Neuron (in vitro differentiated cells): Measurements from ENCODE around the gene MAP3K7CL.

Experiments
- H2AFZ ChIP-seq: one replicate; pipeline ENCODE4 v1.6.1; 2013; ENCODE audit warnings: low read depth, mild to moderate bottlenecking, inconsistent platforms, low read length, moderate library complexity
- H3K27me3 ChIP-seq: one replicate; pipeline ENCODE4 v1.6.1; 2013; ENCODE audit warnings: low read length; ENCODE audit not compliant: insufficient read depth
- H3K36me3 ChIP-seq: one replicate; pipeline ENCODE4 v1.6.1; 2013; ENCODE audit warnings: low read length; ENCODE audit not compliant: insufficient read depth
- H3K4me1 ChIP-seq: one replicate; pipeline ENCODE4 v1.6.1; 2013; ENCODE audit warnings: low read length; ENCODE audit not compliant: insufficient read depth
- H3K4me3 ChIP-seq: 2 replicates; pipeline ENCODE4 v1.5.1; 2013; ENCODE audit warnings: mild to moderate bottlenecking, low read length, moderate library complexity
- H3K9me3 ChIP-seq: one replicate; pipeline ENCODE4 v1.6.1; 2013; ENCODE audit warnings: low read length

MAP3K7CL gene

DNA sequence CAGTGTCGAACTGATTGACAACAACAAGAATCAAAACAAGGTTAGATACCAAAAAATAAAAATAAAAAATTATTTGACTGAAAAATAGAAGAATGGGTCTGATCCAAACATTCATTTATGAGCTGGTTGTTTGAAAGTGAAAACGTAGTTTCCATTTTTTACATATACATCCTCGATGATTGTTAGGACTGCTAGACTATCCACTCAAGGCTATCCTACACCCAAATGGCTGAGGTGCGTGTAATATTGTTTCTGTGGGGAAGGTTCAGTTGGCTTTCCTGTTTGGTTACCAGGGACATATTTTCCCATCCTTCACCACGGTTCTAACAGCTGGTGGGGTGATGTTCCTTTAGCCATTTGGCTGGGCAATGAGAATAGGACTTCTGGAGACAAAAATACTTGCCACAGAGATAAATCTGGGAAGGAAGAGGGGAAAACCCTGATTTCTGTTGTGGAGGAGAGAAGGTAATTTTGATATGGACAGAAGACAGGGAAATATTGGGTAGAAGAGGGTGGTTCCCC lies 66.3 kb downstream of the MAP3K7CL start:
- Histone ChIP-seq H3K4me1 (peaks cover 25% of the 10 kb centered on the region), H3K36me3 (no peaks in the 10 kb centered on the region), H3K27me3 (no peaks in the 10 kb centered on the region), H3K4me3 (no peak overlapping the region), H3K9me3 (no peaks in the 10 kb centered on the region), H2AFZ (no peak overlapping the region)

DNA sequence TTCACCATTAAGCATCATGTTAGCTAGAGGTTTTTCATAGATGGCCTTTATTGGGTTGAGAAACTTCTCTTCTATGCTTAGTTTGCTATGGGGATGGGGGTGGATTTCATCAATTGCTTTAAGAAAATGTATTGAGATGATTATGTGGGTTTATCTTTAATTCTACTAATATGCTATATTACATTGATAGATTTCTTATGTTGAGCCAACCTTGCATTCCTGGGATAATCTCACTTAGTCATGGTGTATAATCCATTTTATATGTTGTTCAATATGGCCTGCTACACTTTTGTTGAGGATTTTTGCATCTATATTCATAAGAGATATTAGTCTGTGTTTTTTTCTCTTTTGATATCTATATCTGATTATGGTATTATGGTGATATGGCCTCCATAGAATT lies 70.7 kb downstream of the MAP3K7CL start:
- Histone ChIP-seq H3K27me3 (no peaks in the 10 kb centered on the region), H2AFZ (no peak overlapping the region), H3K9me3 (no peaks in the 10 kb centered on the region), H3K36me3 (no peaks in the 10 kb centered on the region), H3K4me3 (no peak overlapping the region), H3K4me1 (peaks cover 2% of the 10 kb centered on the region)

DNA sequence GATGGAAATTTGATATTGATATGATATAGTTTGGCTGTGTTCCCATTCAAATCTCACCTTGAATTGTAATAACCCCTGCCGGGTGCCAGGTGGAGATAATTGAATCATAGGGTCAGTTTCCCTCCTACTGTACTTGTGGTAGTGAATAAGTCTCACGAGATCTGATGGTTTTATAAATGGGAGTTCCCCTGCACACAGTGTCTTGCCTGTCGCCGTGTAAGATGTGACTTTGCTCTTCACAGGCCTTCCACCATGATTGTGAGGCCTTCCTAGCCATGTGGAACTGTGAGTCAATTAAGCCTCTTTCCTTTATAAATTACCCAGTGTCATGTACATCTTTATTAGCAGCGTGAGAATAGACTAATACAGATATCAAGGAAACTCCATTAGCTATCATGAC lies 74.6 kb downstream of the MAP3K7CL start:
- no peaks in the 10 kb centered on the region for H3K4me1 ChIP-seq
- H3K4me3 ChIP-seq = no peak overlapping the region
- no peak overlapping the region for H2AFZ ChIP-seq

DNA sequence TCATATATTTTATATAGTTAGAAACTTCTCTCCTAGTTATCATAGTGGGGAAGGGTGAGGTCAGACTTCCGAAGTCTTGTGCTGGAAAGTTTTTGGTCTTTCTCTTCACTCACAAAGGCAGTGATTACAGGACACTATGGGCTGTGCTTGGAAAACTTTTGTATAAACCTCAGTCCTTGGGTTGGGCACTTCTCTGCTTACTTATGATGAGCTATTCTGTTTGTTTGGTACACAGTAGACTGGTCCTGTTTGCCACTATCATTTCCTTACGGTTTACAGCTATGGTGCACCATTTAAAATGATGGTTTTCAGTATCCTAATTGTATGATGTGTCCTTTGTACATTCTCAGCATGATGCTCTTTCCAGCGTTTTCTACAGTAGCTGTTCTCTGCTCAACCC lies 75.5 kb downstream of the MAP3K7CL start:
- Histone ChIP-seq H3K36me3 (no peaks in the 10 kb centered on the region), H3K4me1 (no peaks in the 10 kb centered on the region), H2AFZ (no peak overlapping the region), H3K27me3 (no peaks in the 10 kb centered on the region), H3K4me3 (no peak overlapping the region), H3K9me3 (no peaks in the 10 kb centered on the region)

More for the DNA sequence above, 74.6 kb downstream of the MAP3K7CL start:
- Histone ChIP-seq H3K27me3 (no peaks in the 10 kb centered on the region), H3K9me3 (no peaks in the 10 kb centered on the region), H3K36me3 (no peaks in the 10 kb centered on the region)

GRCh38 chr21:29206445-29206844 lies 76.0 kb downstream of the MAP3K7CL start:
- H3K4me1 ChIP-seq = no peaks in the 10 kb centered on the region
- no peak overlapping the region for H2AFZ ChIP-seq
- no peaks in the 10 kb centered on the region for H3K9me3 ChIP-seq
- no peaks in the 10 kb centered on the region for H3K36me3 ChIP-seq
- no peak overlapping the region for H3K4me3 ChIP-seq
- no peaks in the 10 kb centered on the region for H3K27me3 ChIP-seq

- Histone ChIP-seq H3K27me3 (no peaks in the 10 kb centered on the region), H2AFZ (no peak overlapping the region), H3K36me3 (no peaks in the 10 kb centered on the region), H3K4me3 (no peak overlapping the region), H3K9me3 (no peaks in the 10 kb centered on the region), H3K4me1 (no peaks in the 10 kb centered on the region)
These were observed 76.8 kb downstream of the MAP3K7CL start for GRCh38 chr21:29207201-29207600.

GRCh38 chr21:29208044-29208681 lies 77.7 kb downstream of the MAP3K7CL start:
- Histone ChIP-seq H3K9me3 (no peaks in the 10 kb centered on the region), H3K4me1 (no peaks in the 10 kb centered on the region), H2AFZ (no peak overlapping the region), H3K4me3 (no peak overlapping the region), H3K36me3 (no peaks in the 10 kb centered on the region), H3K27me3 (no peaks in the 10 kb centered on the region)

- H3K4me3 ChIP-seq = no peak overlapping the region
These were observed 78.2 kb downstream of the MAP3K7CL start for GRCh38 chr21:29208682-29209059.

DNA sequence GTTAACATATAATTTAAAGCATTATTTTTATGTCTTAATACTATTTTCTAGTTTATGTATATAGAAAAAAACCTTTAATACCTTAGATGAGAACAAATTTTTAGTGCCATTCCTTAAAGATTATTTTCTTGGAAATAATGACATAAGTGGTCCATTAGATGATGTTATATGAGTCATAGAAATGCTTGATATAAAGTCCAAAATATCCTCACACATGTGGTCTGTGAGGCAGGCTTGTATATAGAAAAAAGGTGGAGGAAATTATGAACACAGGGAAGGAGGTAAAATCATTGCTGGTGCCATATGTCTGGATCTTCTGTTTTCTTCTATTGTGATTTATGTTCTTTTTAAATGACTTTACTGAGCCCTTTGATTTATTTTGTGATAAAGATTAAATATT lies 79.3 kb downstream of the MAP3K7CL start:
- H3K4me3 ChIP-seq = no peak overlapping the region
- H3K36me3 ChIP-seq = no peaks in the 10 kb centered on the region
- no peaks in the 10 kb centered on the region for H3K4me1 ChIP-seq
- H3K27me3 ChIP-seq = no peaks in the 10 kb centered on the region
- no peak overlapping the region for H2AFZ ChIP-seq
- H3K9me3 ChIP-seq = no peaks in the 10 kb centered on the region

More at GRCh38 chr21:29208682-29209059, 78.2 kb downstream of the MAP3K7CL start:
- Histone ChIP-seq H3K27me3 (no peaks in the 10 kb centered on the region), H3K9me3 (no peaks in the 10 kb centered on the region), H3K4me1 (no peaks in the 10 kb centered on the region), H3K36me3 (no peaks in the 10 kb centered on the region), H2AFZ (no peak overlapping the region)

GRCh38 chr21:29211205-29211604 lies 80.8 kb downstream of the MAP3K7CL start:
- no peaks in the 10 kb centered on the region for H3K4me1 ChIP-seq
- H3K27me3 ChIP-seq = no peaks in the 10 kb centered on the region

GRCh38 chr21:29212446-29212845 lies 82.0 kb downstream of the MAP3K7CL start:
- Histone ChIP-seq H2AFZ (no peak overlapping the region), H3K9me3 (no peaks in the 10 kb centered on the region), H3K4me3 (no peak overlapping the region), H3K36me3 (no peaks in the 10 kb centered on the region), H3K4me1 (no peaks in the 10 kb centered on the region), H3K27me3 (no peaks in the 10 kb centered on the region)

More at GRCh38 chr21:29211205-29211604, 80.8 kb downstream of the MAP3K7CL start:
- H3K9me3 ChIP-seq = no peaks in the 10 kb centered on the region
- no peaks in the 10 kb centered on the region for H3K36me3 ChIP-seq
- no peak overlapping the region for H2AFZ ChIP-seq
- H3K4me3 ChIP-seq = no peak overlapping the region

DNA sequence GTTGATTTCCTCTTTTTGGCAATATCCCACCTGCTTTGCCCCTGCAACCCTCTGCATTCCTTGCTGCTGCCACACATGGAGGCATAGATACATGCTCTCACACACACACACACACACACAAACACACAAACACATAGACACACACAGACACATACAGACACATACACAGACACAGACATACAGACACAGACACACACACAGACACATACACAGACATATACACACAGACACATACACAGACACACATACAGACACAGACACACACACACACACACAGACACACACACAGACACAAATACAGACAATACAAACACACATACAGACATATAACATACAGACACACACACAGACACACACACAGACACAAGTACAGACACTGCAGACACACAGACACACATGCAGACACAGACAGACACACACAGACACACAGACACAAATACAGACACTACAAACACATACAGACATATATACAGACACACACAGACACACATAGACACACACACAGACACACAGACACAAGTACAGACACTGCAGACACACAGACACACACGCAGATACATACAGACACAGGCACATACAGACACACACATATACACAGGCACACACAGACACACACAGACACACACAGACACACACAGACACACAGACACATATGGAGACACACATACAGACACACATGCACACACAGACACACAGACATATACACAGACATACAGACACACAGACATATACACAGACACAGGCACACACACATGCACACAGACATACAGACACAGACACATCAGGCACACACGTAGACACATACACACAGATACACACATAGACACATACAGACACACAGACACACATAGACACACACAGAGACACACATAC lies 83.3 kb downstream of the MAP3K7CL start:
- no peaks in the 10 kb centered on the region for H3K9me3 ChIP-seq
- no peak overlapping the region for H2AFZ ChIP-seq
- no peaks in the 10 kb centered on the region for H3K27me3 ChIP-seq
- H3K4me1 ChIP-seq = no peaks in the 10 kb centered on the region
- no peaks in the 10 kb centered on the region for H3K36me3 ChIP-seq
- H3K4me3 ChIP-seq = no peak overlapping the region

- Histone ChIP-seq H3K4me3 (no peak overlapping the region), H3K4me1 (no peaks in the 10 kb centered on the region), H3K27me3 (no peaks in the 10 kb centered on the region), H3K36me3 (no peaks in the 10 kb centered on the region), H2AFZ (no peak overlapping the region), H3K9me3 (no peaks in the 10 kb centered on the region)
These were observed 85.3 kb downstream of the MAP3K7CL start for GRCh38 chr21:29215709-29216108.
